ENCODE measurements around the gene GATA6.

The GATA6 gene

DNA sequence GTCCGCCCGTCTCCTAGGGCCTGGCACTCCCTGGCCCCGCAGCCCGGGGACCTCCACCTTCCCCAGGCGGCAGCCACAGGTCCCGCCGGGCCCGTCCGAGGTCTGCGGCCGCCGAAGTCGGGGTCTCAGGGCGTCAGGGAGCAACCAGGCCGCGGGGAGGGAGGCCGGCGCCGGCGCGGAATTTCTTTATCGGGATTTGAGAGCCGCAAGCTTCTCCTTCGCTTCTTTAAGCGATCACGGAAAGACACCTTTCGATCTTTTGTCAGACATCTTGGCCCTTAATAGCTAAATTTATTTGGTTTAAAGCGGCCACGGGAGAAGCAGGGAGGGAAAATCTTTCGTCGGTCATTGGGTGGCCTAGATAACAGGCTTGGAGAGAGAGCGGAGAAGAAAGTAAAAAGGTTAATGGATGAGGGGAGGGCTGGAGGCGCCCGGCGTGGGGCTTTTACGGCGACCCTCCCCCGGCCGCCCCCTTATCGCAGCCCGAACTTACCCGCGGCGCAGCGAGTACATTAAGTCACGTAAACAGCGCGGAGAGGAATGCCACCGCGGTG, 4.3 kb upstream of the GATA6 start:
- no peak for TF ChIP-seq FOXP2 (optimal IDR thresholded peaks at IDR 0.05; ENCODE audit: borderline replicate concordance, extremely low read depth, extremely low read length, insufficient read depth)
- no peak for TF ChIP-seq TAF1 (IDR thresholded peaks at IDR 0.05; ENCODE audit: borderline replicate concordance, insufficient read depth, low read length)
- no peak for TF ChIP-seq REST (IDR thresholded peaks at IDR 0.05; ENCODE audit: insufficient read depth in 1 of 2, low read depth in 2 of 2, low read length in 2 of 2)
- no peak for TF ChIP-seq POLR2AphosphoS5 (IDR thresholded peaks at IDR 0.05; ENCODE audit: low read depth, low read length)
- TF ChIP-seq SIN3A (IDR thresholded peaks at IDR 0.05; ENCODE audit: borderline replicate concordance, insufficient read depth, low read length), result no peak

- TF ChIP-seq FOXP2 (optimal IDR thresholded peaks at IDR 0.05; ENCODE audit: borderline replicate concordance, extremely low read depth, extremely low read length, insufficient read depth) (no peak), POLR2AphosphoS5 (IDR thresholded peaks at IDR 0.05; ENCODE audit: low read depth, low read length) (no peak), SIN3A (IDR thresholded peaks at IDR 0.05; ENCODE audit: borderline replicate concordance, insufficient read depth, low read length) (no peak), REST (IDR thresholded peaks at IDR 0.05; ENCODE audit: insufficient read depth in 1 of 2, low read depth in 2 of 2, low read length in 2 of 2) (no peak), TAF1 (IDR thresholded peaks at IDR 0.05; ENCODE audit: borderline replicate concordance, insufficient read depth, low read length) (no peak)
These were observed 3.8 kb upstream of the GATA6 start for GRCh38 chr18:22165603-22166068.

- TF ChIP-seq TAF1 (IDR thresholded peaks at IDR 0.05; ENCODE audit: borderline replicate concordance, insufficient read depth, low read length) (no peak), SIN3A (IDR thresholded peaks at IDR 0.05; ENCODE audit: borderline replicate concordance, insufficient read depth, low read length) (no peak)
These were observed 3.1 kb upstream of the GATA6 start for GRCh38 chr18:22166069-22166950.

DNA sequence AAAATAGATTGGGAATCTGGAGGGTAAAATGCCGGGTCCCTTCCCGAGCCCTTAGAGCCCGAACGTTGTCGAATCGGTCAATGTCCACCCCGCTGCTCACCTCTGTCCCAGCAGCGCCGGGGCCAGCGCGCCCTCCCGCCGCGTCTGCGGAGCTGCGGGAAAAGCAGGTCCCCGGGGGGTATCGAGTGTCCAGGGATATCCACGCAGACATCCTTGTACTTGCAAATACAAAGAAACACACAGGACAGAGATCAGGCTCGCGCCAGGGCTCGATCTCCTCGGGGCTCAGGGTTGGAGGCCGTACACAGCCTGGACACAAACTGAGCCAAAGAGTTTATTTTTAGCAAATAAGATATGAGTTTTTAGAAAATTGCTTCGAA, 2.3 kb upstream of the GATA6 start:
- TF ChIP-seq TAF1 (IDR thresholded peaks at IDR 0.05; ENCODE audit: borderline replicate concordance, insufficient read depth, low read length), result no peak
- TF ChIP-seq FOXP2 (optimal IDR thresholded peaks at IDR 0.05; ENCODE audit: borderline replicate concordance, extremely low read depth, extremely low read length, insufficient read depth), result no peak
- no peak for TF ChIP-seq REST (IDR thresholded peaks at IDR 0.05; ENCODE audit: insufficient read depth in 1 of 2, low read depth in 2 of 2, low read length in 2 of 2)
- no peak for TF ChIP-seq POLR2AphosphoS5 (IDR thresholded peaks at IDR 0.05; ENCODE audit: low read depth, low read length)
- no peak for TF ChIP-seq SIN3A (IDR thresholded peaks at IDR 0.05; ENCODE audit: borderline replicate concordance, insufficient read depth, low read length)

DNA sequence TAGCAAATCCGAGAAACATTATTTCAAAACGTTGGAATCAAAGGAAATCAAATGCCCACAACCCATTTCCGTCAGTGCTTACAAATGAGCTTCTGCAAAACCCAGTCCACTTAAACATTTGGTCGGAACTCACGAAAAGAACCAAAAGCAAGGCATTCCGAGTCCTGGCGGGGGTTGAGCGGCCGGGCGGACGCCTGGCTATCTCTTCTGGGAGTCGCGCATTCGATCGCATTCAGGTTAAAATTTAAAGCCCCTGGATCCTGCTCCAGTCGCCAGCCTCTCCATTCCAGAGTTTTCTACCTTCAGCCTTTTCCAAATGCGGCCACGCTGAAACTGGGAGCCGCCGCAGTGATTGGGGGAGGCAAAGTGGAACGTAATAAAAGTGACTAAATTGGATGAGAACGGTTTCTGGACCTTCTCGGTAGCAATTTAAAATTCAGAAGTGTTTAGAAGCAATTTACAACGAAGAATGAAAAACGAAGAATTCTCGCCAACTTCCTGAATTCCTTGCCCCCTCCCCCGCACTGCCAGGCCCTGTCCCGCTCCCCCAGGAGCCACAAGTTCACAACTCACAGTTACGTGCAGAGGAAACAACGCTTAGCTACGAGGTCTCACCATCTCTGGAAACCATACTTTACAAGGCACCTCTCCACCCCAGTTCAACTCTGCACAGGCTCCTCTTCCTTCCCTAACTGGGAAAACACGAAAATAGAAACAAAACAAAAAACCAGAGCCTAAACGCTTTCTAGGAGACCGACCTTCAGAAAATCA, 1.7 kb upstream of the GATA6 start:
- TF ChIP-seq POLR2AphosphoS5 (IDR thresholded peaks at IDR 0.05; ENCODE audit: low read depth, low read length), result no peak
- no peak for TF ChIP-seq TAF1 (IDR thresholded peaks at IDR 0.05; ENCODE audit: borderline replicate concordance, insufficient read depth, low read length)
- no peak for TF ChIP-seq FOXP2 (optimal IDR thresholded peaks at IDR 0.05; ENCODE audit: borderline replicate concordance, extremely low read depth, extremely low read length, insufficient read depth)
- no peak for TF ChIP-seq REST (IDR thresholded peaks at IDR 0.05; ENCODE audit: insufficient read depth in 1 of 2, low read depth in 2 of 2, low read length in 2 of 2)
- TF ChIP-seq SIN3A (IDR thresholded peaks at IDR 0.05; ENCODE audit: borderline replicate concordance, insufficient read depth, low read length), result no peak
